GM23248 (cell line): Measurements from ENCODE around the gene NUBP2. TPM values are rescaled to one million over a fixed set of nuclear protein-coding genes. Genes with fewer than 3 reads are reported as not detected.

Source experiments
- DNase-seq: peaks from one replicate; pipeline ENCODE4 v3.0.0-alpha.2; 2015
- H2AFZ ChIP-seq: fragments of 200-600 bp; sonication (generic); 2 replicates; pipeline ENCODE4 v1.6.1; 2016; ENCODE audit warnings: antibody characterized with exemption
- H3F3A ChIP-seq: fragments of 200-600 bp; sonication (generic); 2 replicates; pipeline ENCODE4 v1.6.1; 2016; ENCODE audit warnings: mild to moderate bottlenecking, antibody characterized with exemption, mixed run types; ENCODE audit not compliant: insufficient read depth
- H3K27ac ChIP-seq: fragments of 200-600 bp; sonication (generic); 2 replicates; pipeline ENCODE4 v1.5.1; 2016; ENCODE audit warnings: mild to moderate bottlenecking
- H3K27me3 ChIP-seq: fragments of 200-600 bp; sonication (generic); replicated peaks from 2 replicates; pipeline ENCODE4 v1.6.1; 2016; ENCODE audit warnings: mild to moderate bottlenecking; ENCODE audit not compliant: insufficient read depth
- H3K36me3 ChIP-seq: fragments of 200-600 bp; sonication (generic); 2 replicates; pipeline ENCODE4 v1.6.1; 2016; ENCODE audit warnings: low read depth, mild to moderate bottlenecking
- H3K4me1 ChIP-seq: fragments of 200-600 bp; sonication (generic); 2 replicates; pipeline ENCODE4 v1.6.1; 2016; ENCODE audit warnings: mild to moderate bottlenecking; ENCODE audit not compliant: insufficient read depth
- H3K4me2 ChIP-seq: fragments of 200-600 bp; sonication (generic); one replicate; pipeline ENCODE4 v1.6.1; 2016; ENCODE audit warnings: mild to moderate bottlenecking; ENCODE audit not compliant: unreplicated experiment
- H3K4me3 ChIP-seq: fragments of 200-600 bp; sonication (generic); 2 replicates; pipeline ENCODE4 v1.5.1; 2016; ENCODE audit warnings: mild to moderate bottlenecking
- H3K79me2 ChIP-seq: fragments of 200-600 bp; sonication (generic); 2 replicates; pipeline ENCODE4 v1.6.1; 2016; ENCODE audit warnings: mild to moderate bottlenecking; ENCODE audit not compliant: insufficient read depth
- H3K9ac ChIP-seq: fragments of 200-600 bp; sonication (generic); 2 replicates; pipeline ENCODE4 v1.6.1; 2016; ENCODE audit warnings: mild to moderate bottlenecking
- H3K9me2 ChIP-seq: fragments of 200-600 bp; sonication (generic); 2 replicates; pipeline ENCODE4 v1.6.1; 2016; ENCODE audit warnings: mixed run types, mild to moderate bottlenecking, moderate library complexity; ENCODE audit not compliant: insufficient read depth
- H3K9me3 ChIP-seq: fragments of 200-600 bp; sonication (generic); one replicate; pipeline ENCODE4 v1.6.1; 2017; ENCODE audit warnings: low read depth
- H4K20me1 ChIP-seq: fragments of 200-600 bp; sonication (generic); 2 replicates; pipeline ENCODE4 v1.6.0; 2016; ENCODE audit not compliant: insufficient read depth
- EZH2 ChIP-seq: fragments of 200-600 bp; sonication (generic); IDR thresholded peaks from 2 replicates; pipeline ENCODE4 v1.6.1; 2018; ENCODE audit warnings: antibody characterized with exemption, mild to moderate bottlenecking; ENCODE audit not compliant: insufficient read depth, poor library complexity, severe bottlenecking
- EZH2phosphoT487 ChIP-seq: fragments of 200-600 bp; sonication (generic); IDR thresholded peaks from 2 replicates; pipeline ENCODE4 v1.6.1; 2018; ENCODE audit warnings: antibody characterized with exemption, moderate library complexity, mild to moderate bottlenecking, low read depth; ENCODE audit not compliant: insufficient read depth
- WGBS, 2 experiments: methylation state at CpG; one replicate each; pipeline ENCODE4 v1.1.6; 2015 to 2017; ENCODE audit warnings: low lambda C conversion rate in 2 of 2, low coverage in 1 of 2; ENCODE audit errors: missing lambda C conversion rate in 2 of 2; 5-methylcytosine and 5-hydroxymethylcytosine counted together
- in situ Hi-C: fragments of 300-500 bp; cut with MboI; formaldehyde crosslinking; loops from 2 replicates; pipeline ENCODE4 v1.15.0; 2020
- polyA plus RNA-seq: library from polyadenylated mRNA; unstranded; fragments of >200 nt; fragmentation: Nextera tagmentation; extraction: Ambion mirVana; gene quantifications from 2 replicates; pipeline ENCODE4 v1.2.1, GENCODE V29; 2016
- total RNA-seq: library from RNA; depleted of rRNA; stranded (reverse); fragments of >200 nt; shearing (Covaris generic); gene quantifications from 2 replicates; pipeline ENCODE4 v1.2.3, GENCODE V29; 2014

NUBP2 gene
- total and polyA plus RNA-seq, 2 experiments from 2014 or later: 66.4 to 88.9 TPM

GRCh38 chr16:1779741-1780676, 2.8 kb upstream of the NUBP2 start:
- WGBS, 2 experiments: 78 to 82% methylated on average over 24 to 27 of the region's 27 CpGs
- Histone ChIP-seq H3K36me3 (no peaks in the 10 kb centered on the region), H3K9me2 (no peaks in the 10 kb centered on the region), H3K4me3 (no peak overlapping the region), H3K27me3 (no peaks in the 10 kb centered on the region), H3K9ac (no peak overlapping the region), H3F3A (0 out of 2 replicates have a peak, but pooled peaks cover 8% of the 10 kb centered on the region), H3K4me1 (no peaks in the 10 kb centered on the region), H4K20me1 (no peaks in the 10 kb centered on the region), H3K27ac (no peak overlapping the region), H3K79me2 (peaks cover 49% of the 10 kb centered on the region), H3K9me3 (no peaks in the 10 kb centered on the region), H3K4me2 (no peak overlapping the region), H2AFZ (no peak overlapping the region)
- TF ChIP-seq EZH2phosphoT487: no peak
- TF ChIP-seq EZH2: no peak
- no peak for DNase-seq
- in situ Hi-C loops: no loop called here

DNA sequence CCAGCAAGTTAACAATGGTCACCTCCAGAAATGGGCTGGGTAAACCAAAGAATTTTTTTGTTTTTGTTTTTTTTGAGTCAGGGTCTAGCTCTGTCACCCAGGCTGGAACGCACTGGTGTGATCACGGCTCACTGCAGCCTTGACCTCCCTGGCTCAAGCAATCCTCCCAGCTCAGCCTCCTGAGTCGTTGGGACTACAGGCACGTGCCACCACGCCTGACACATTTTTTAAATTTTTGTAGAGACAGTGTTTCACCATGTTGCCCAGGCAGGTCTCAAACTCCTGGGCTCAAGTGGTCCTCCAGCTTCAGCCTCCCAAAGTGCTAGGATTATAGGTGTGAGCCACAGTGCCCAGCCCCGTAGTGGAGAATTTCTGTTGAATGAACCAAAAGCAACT, 2.1 kb upstream of the NUBP2 start:
- 82 to 87% methylated on average over 6 of the region's 6 CpGs for WGBS, 2 experiments
- H3K4me3 ChIP-seq: 0 out of 2 replicates have a peak overlapping the region, but pooled peaks have one; percentile 83
- no peak overlapping the region for H3K27ac ChIP-seq
- H3K9me2 ChIP-seq: no peaks in the 10 kb centered on the region
- in situ Hi-C loops: no loop called here
- DNase-seq: no peak
- no peaks in the 10 kb centered on the region for H3K9me3 ChIP-seq
- no peak overlapping the region for H2AFZ ChIP-seq
- H3K4me2 ChIP-seq: no peak overlapping the region
- no peaks in the 10 kb centered on the region for H3K36me3 ChIP-seq
- H4K20me1 ChIP-seq: no peaks in the 10 kb centered on the region
- TF ChIP-seq EZH2phosphoT487: no peak
- H3K79me2 ChIP-seq: peaks cover 49% of the 10 kb centered on the region
- H3K27me3 ChIP-seq: no peaks in the 10 kb centered on the region
- H3K9ac ChIP-seq: peak overlapping the region; percentile 76; the same call in 1 of the 2 replicates
- H3K4me1 ChIP-seq: no peaks in the 10 kb centered on the region
- H3F3A ChIP-seq: 0 out of 2 replicates have a peak, but pooled peaks cover 8% of the 10 kb centered on the region

- Histone ChIP-seq H3F3A (0 out of 2 replicates have a peak, but pooled peaks cover 8% of the 10 kb centered on the region), H3K27ac (no peak overlapping the region), H3K36me3 (no peaks in the 10 kb centered on the region), H3K9me2 (no peaks in the 10 kb centered on the region), H2AFZ (no peak overlapping the region), H3K9me3 (no peaks in the 10 kb centered on the region), H3K79me2 (peaks cover 50% of the 10 kb centered on the region), H3K4me1 (no peaks in the 10 kb centered on the region), H4K20me1 (no peaks in the 10 kb centered on the region), H3K27me3 (no peaks in the 10 kb centered on the region), H3K4me3 (peak overlapping the region; percentile 83), H3K4me2 (peak overlapping the region; percentile 81), H3K9ac (peak overlapping the region; percentile 76)
- in situ Hi-C loops: no loop called here
- no peak for DNase-seq
- TF ChIP-seq EZH2phosphoT487 (no peak), EZH2 (no peak)
- 71 to 74% methylated on average over 17 to 20 of the region's 20 CpGs for WGBS, 2 experiments
Measured at GRCh38 chr16:1781254-1781653, 1.5 kb upstream of the NUBP2 start.

DNA sequence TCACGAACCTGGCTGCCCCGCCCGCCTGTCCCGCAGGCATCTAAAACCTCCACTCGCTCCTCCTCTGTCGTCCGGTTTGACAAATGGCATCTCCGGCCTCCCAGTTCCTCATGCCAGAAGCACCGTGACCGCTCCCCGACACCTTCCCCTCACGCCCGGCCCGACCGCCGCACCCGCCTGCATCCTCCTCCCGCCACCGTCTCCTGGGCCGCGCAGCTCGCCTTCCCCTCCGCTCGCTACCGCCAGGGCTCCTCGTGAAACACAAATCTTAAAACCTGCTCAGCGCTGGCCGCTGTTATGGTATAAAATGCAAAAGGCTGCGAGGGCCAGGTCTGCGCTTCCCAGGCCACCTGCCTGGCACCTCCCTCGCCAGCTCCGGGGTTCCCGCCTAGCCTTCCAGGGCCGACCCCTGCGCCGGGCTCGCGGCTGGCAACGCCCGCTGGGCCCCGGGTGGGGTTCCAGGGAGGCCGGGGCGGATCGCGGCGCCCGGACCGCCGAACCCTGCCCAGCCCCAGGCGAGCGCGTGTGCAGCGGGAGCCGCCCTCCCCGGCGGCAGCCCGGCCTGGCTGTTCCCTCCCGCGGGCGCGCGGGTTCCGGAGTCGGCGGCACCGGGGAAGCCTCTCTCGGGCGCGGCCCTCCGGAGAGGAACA, 877 bp upstream of the NUBP2 start:
- Histone ChIP-seq H3K4me1 (no peaks in the 10 kb centered on the region), H3F3A (0 out of 2 replicates have a peak, but pooled peaks cover 8% of the 10 kb centered on the region), H3K9me2 (no peaks in the 10 kb centered on the region), H4K20me1 (no peaks in the 10 kb centered on the region), H3K79me2 (peaks cover 52% of the 10 kb centered on the region), H2AFZ (peak overlapping the region; percentile 42; the same call in 1 of the 2 replicates), H3K9ac (peak overlapping the region; percentile 76), H3K27me3 (no peaks in the 10 kb centered on the region), H3K36me3 (no peaks in the 10 kb centered on the region), H3K4me2 (peak overlapping the region; percentile 81), H3K9me3 (no peaks in the 10 kb centered on the region), H3K4me3 (peak overlapping the region; percentile 83), H3K27ac (peak overlapping the region; percentile 34)
- no peak for TF ChIP-seq EZH2
- no peak for TF ChIP-seq EZH2phosphoT487
- DNase-seq: peak; percentile 72
- WGBS, 2 experiments: 2% methylated on average over 42 to 53 of the region's 70 CpGs
- in situ Hi-C loops: no loop called here
